Measurements from ENCODE around the gene DNAI4.
"Not testable (repeated sequence)": the region's sequence is repeated elsewhere in the genome, so short reads cannot be mapped to it uniquely, and the experiment has no call there.

The DNAI4 gene, protein sequence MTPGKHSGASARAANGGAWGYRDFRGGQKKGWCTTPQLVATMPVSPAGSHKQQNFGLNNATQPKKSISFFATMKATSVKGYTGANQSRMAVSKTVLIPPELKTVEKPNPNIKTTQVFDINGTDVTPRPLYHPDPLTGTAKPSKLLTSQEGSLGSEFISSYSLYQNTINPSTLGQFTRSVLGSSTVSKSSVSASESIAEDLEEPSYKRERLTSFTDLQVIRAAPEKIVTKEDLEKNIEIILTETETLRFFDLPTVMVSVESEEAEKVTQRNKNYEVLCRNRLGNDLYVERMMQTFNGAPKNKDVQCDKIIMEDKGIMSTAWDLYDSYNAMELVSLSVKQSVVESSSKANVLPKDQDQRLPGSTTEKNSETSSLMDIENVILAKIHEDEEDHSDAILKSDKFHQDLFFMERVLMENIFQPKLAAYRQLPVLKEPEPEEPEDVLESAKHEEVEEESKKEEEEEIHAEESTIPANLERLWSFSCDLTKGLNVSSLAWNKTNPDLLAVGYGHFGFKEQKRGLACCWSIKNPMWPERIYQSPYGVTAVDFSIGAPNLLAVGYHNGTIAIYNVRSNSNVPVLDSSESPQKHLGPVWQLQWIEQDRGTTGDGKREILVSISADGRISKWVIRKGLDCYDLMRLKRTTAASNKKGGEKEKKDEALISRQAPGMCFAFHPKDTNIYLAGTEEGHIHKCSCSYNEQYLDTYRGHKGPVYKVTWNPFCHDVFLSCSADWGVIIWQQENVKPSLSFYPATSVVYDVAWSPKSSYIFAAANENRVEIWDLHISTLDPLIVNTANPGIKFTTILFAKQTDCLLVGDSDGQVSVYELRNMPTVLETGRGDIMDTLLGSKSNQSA

GRCh38 chr1:66924756-66925557 is at the start of gene DNAI4, which contains the start of gene MIER1:
Gene DNAI4, minus strand, starts transcription at chr1:66924856. Its CDS starts 25 bp downstream, at chr1:66924831.
Gene MIER1, plus strand, starts transcription at chr1:66924990. Its CDS starts 39 bp downstream, at chr1:66925029.
- peak; percentile 98 for DNase-seq

DNA sequence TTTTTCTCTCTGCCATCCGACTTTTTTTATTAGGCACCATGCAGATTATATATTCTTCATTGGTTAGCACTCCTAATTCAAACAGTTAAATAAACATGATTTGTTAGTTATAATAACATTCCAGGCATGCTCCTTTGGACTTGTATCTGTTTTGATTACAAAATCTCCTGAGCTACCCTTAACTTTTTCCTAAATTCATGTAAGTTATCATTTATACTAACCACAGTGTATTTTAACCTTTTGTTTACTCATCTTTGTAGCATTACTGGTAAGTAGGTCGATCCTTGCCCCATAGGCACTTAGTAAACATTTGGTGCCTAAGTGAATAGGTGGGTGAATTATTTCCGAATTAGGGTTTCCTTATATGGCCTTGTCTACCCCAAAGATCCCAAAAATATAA is 43.9 kb upstream of the DNAI4 start:
- no peak for DNase-seq

DNA sequence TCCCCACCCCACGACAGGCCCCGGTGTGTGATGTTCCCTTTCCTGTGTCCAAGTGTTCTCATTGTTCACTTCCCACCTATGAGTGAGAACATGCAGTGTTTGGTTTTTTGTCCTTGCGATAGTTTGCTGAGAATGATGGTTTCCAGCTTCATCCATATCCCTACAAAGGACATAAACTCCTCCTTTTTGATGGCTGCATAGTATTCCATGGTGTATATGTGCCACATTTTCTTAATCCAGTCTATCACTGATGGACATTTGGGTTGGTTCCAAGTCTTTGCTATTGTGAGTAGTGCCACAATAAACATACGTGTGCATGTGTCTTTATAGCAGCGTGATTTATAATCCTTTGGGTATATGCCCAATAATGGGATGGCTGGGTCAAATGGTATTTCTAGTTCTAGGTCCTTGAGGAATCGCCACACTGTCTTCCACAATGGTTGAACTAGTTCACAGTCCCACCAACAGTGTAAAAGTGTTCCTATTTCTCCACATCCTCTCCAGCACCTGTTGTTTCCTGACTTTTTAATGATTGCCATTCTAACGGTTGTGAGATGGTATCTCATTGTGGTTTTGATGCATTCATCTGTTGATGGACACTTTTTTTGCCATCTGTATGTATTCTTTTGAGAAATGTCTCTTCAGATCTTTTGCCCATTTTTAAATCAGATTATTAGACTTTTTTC is 41.7 kb upstream of the DNAI4 start:
- DNase-seq, result not testable (repeated sequence)

- DNase-seq, result no peak
These were observed 33.3 kb upstream of the DNAI4 start for GRCh38 chr1:66957938-66958337.

DNA sequence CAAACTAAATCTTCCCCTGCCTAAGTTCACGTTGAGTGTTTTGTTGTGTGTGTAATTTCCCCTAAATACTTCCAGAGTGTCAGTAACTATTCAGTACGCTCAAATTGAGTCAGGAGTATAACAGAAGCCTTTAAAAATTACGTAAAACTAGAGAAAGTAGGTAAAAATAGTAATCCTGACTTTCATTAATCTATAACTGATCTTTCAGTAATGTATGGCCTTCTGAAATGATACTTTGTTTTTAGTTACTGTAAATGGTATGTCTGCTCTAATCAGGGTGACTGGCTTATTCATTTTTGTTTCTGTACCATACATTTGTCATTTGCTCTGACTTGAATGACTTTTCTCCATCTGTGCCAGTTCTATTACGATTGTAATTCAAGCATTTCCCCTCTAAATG is 29.6 kb upstream of the DNAI4 start:
- DNase-seq, result no peak

GRCh38 chr1:66951513-66951912 is 26.9 kb upstream of the DNAI4 start:
- no peak for DNase-seq

GRCh38 chr1:66947267-66947666 is 22.6 kb upstream of the DNAI4 start:
- DNase-seq, result no peak

- DNase-seq, result no peak
These were observed 20.7 kb upstream of the DNAI4 start for GRCh38 chr1:66945316-66945715.

DNA sequence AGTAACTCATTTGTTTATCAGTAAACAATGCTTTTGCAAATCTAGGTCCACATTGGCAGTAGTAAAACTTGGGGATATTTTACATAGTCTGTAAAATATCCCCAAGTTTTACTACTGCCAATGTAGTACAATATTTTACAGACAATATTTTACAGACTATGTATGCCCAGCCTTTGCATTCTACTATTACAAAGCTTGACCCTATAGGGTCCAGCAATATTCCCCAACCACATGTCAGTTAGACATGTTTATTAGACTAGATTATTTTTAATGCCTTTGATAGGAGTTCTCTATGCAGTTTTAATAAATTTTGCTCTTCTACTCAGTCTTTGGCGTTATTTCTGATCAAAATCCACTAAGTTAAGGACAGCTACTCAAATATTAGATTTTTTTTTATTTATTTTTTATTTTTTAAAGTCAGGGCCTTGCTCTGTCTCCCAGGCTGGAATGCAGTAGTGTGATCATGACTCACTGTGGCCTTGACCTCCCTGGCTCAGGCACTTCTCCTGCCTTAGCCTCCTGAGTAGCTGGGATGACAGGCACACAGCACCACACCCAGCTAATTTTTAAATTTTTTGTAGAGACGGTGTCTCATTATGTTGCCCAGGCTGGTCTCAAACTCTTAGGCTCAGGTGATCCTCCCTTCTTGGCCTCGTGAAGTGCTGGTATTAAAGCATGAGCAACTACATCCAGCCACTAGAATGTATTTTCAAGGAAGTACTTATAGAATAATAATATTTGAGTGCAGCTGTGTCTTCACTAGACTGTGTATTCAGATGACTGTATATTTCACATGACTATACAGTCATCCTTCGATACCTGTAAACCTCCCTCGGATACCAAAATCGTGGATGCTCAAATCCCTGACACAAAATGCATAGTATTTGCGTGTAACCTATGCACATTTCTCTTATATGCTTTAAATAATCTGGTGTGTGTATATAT is 19.9 kb upstream of the DNAI4 start:
- DNase-seq, result no peak

- DNase-seq, result no peak
These were observed 18.8 kb upstream of the DNAI4 start for GRCh38 chr1:66943361-66943969.

DNA sequence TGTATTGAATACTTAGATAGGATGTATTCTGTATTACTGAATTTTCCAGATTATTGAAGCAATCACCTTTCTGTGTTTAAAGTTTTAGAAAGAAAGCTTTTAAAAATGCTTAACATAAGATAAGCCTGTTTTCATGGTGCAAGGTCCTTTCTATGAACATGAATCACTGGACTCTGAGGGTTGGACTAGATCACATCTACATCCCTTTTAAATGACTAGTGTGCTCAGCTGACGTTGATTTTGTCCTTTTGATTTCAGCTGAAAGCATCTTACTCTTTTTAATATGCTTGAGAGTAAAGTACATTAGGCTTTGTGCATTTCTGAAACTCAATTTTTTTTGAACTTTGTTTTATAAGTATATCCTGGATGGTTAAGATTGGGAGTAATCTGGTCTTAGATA is 16.3 kb upstream of the DNAI4 start:
- no peak for DNase-seq

- no peak for DNase-seq
These were observed 14.0 kb upstream of the DNAI4 start for GRCh38 chr1:66938613-66939012.

- DNase-seq, result no peak
These were observed 13.0 kb upstream of the DNAI4 start for GRCh38 chr1:66937529-66938234.

GRCh38 chr1:66933887-66934700 is 9.4 kb upstream of the DNAI4 start:
- no peak for DNase-seq

- no peak for DNase-seq
These were observed 7.6 kb upstream of the DNAI4 start for GRCh38 chr1:66932291-66932690.

- no peak for DNase-seq
These were observed 6.9 kb upstream of the DNAI4 start for GRCh38 chr1:66931590-66931989.

DNA sequence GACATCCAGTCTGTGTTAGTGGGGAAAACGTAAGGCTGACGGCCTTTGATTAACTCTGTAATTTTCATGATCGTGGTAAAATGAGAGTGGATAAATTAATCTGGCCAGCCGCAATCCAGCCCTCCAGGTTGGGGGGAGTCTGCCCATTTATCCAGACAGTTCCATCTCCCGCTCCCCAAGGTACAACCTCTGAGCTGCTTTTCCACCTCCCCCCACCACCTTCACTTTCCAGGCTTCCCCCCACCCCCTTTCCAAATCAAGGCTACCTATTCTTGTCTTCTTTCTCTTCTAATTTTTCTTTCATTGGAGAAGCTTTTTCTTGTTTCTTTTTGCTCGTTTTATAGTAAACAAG is 6.1 kb upstream of the DNAI4 start:
- no peak for DNase-seq

DNA sequence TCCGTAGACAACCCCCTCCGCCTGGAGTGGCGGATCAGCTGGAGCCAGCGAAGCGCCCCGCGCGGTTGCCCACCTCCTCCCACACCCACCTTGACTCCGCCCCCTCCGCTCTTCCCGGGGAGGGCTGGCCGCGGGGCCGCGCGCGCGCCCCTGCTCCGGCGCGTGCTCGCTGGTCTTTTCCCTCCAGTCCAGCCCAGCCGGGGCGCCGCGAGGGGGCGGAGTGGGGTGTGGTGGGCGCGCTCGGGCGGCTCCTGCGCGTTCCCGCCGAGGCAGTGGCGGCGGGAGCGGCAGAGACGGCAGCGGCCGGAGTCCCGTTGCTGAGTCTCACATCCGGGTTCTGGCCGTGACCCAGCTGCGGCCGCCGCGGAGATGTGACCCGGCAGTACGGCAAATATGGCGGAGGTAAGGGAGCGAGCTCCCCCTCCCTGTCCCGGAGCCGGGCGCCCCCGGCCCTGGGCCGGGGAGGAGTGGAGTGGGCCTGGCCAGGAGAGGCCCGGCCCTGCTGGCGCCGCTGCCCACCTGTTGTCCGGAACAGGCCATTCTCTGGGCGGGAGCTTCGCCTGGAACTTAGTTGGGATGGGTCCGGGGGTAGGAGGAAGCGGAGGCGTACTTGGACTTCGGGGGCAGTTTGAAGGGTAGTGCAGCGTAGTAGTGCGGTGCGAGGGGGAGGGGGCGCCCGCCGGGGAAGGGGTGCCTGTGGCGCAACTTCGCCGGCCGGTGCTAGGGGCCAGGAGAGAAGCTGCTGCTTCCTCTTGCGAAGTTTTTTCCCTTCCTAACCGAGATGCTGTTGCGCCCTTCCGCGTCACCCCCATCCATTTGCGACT is 5.6 kb upstream of the DNAI4 start:
- peak; percentile 77 for DNase-seq

DNA sequence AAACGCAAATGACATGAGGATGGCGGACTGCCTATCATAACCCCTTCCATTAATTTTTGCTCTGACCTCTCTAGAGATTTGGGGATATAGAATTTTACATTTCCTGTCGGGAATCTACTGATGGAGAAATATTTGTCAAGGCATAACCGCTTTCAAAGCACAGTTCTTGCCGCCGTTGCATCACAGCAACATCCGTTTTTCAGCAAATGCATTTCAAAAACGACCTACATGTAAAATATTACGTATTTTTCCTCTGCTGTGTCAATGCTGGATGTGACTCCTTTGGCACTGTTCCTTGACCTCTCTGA is 5.0 kb upstream of the DNAI4 start:
- DNase-seq, result no peak

Measured in NCI-H1694 treated with DMSO at 0.1 percent for 48 hours (cell line).